Ascending aorta (tissue), 2 donors: ENCODE data around the gene RFLNA. TPM values are rescaled to one million over a fixed set of nuclear protein-coding genes. Genes with fewer than 3 reads are reported as not detected.

ENCODE experiments used
- DNase-seq, 2 donors: peaks; one replicate each; pipeline ENCODE4 v3.0.0-alpha.2; 2019; ENCODE audit warnings: low spot score in 2 of 2
- H3K27ac ChIP-seq, 2 donors: fragments of 200-600 bp; sonication (generic); one replicate each; pipeline ENCODE4 v1.5.1; 2016 to 2017; ENCODE audit warnings: mild to moderate bottlenecking in 1 of 2
- H3K27me3 ChIP-seq: fragments of 200-600 bp; sonication (generic); one replicate; pipeline ENCODE4 v1.5.1; 2017
- H3K36me3 ChIP-seq, 2 donors: fragments of 200-600 bp; sonication (generic); one replicate each; pipeline ENCODE4 v1.5.1; 2016
- H3K4me1 ChIP-seq, 2 donors: fragments of 200-600 bp; sonication (generic); one replicate each; pipeline ENCODE4 v1.5.1; 2016 to 2017; ENCODE audit warnings: mild to moderate bottlenecking in 1 of 2
- H3K4me3 ChIP-seq, 2 donors: fragments of 200-600 bp; sonication (generic); one replicate each; pipeline ENCODE4 v1.5.1; 2016 to 2017; ENCODE audit warnings: mild to moderate bottlenecking in 1 of 2
- H3K9me3 ChIP-seq, 2 donors: fragments of 200-600 bp; sonication (generic); one replicate each; pipeline ENCODE4 v1.5.1; 2016
- CTCF ChIP-seq, 3 experiments: fragments of 200-600 bp in 2 of 3; fragments of 450-650 bp in 1 of 3; sonication (generic) in 2 of 3; IDR thresholded peaks; one replicate each; pipeline ENCODE4 v1.5.1; 2016 to 2019; ENCODE audit warnings: antibody characterized with exemption in 3 of 3, mild to moderate bottlenecking in 1 of 3, moderate library complexity in 1 of 3
- intact Hi-C: fragments of 100-400 bp; cut with DNase I; formaldehyde crosslinking; loops from one replicate; pipeline ENCODE4 v1.15.1; 2023
- total RNA-seq: library from RNA; depleted of rRNA; stranded (reverse); fragments of >200 nt; gene quantifications from one replicate; pipeline ENCODE4 v1.1.0, GENCODE V29; 2016

Gene RFLNA
- total RNA-seq, 1 donor from 2014 or later = not detected

- H3K4me3 ChIP-seq = no peak overlapping the region
- intact Hi-C loops = no loop called here
- no peak for TF ChIP-seq CTCF (IDR thresholded peaks at IDR 0.05)
- no peaks in the 10 kb centered on the region for H3K9me3 ChIP-seq
- no peak for DNase-seq
- no peaks in the 10 kb centered on the region for H3K36me3 ChIP-seq
- no peaks in the 10 kb centered on the region for H3K4me1 ChIP-seq
- no peak overlapping the region for H3K27ac ChIP-seq
- no peaks in the 10 kb centered on the region for H3K27me3 ChIP-seq
These were observed 14.9 kb downstream of the RFLNA start for GRCh38 chr12:124309744-124310143.

- H3K9me3 ChIP-seq = no peaks in the 10 kb centered on the region
- no peaks in the 10 kb centered on the region for H3K36me3 ChIP-seq
- no peaks in the 10 kb centered on the region for H3K4me1 ChIP-seq
- no peak for TF ChIP-seq CTCF (IDR thresholded peaks at IDR 0.05)
- intact Hi-C loops = no loop called here
- DNase-seq = no peak
- H3K4me3 ChIP-seq = no peak overlapping the region
- H3K27me3 ChIP-seq = no peaks in the 10 kb centered on the region
- H3K27ac ChIP-seq = no peak overlapping the region
These were observed 15.3 kb downstream of the RFLNA start for GRCh38 chr12:124310178-124310577.

- no peaks in the 10 kb centered on the region for H3K9me3 ChIP-seq
- no peaks in the 10 kb centered on the region for H3K36me3 ChIP-seq
- H3K4me3 ChIP-seq = no peak overlapping the region
- DNase-seq = no peak
- intact Hi-C loops = no loop called here
- no peak for TF ChIP-seq CTCF (IDR thresholded peaks at IDR 0.05)
- H3K4me1 ChIP-seq = no peaks in the 10 kb centered on the region
- H3K27me3 ChIP-seq = no peaks in the 10 kb centered on the region
- no peak overlapping the region for H3K27ac ChIP-seq
These were observed 15.9 kb downstream of the RFLNA start for GRCh38 chr12:124310785-124311184.

- no peak for TF ChIP-seq CTCF (IDR thresholded peaks at IDR 0.05)
- DNase-seq = no peak
- Histone ChIP-seq H3K9me3 (no peaks in the 10 kb centered on the region), H3K4me1 (no peaks in the 10 kb centered on the region), H3K27me3 (no peaks in the 10 kb centered on the region), H3K27ac (no peak overlapping the region), H3K4me3 (no peak overlapping the region), H3K36me3 (no peaks in the 10 kb centered on the region)
- intact Hi-C loops = no loop called here
These were observed 16.6 kb downstream of the RFLNA start for GRCh38 chr12:124311292-124312109.

- Histone ChIP-seq H3K27ac (no peak overlapping the region), H3K27me3 (no peaks in the 10 kb centered on the region), H3K4me3 (no peak overlapping the region), H3K9me3 (no peaks in the 10 kb centered on the region), H3K4me1 (no peaks in the 10 kb centered on the region), H3K36me3 (no peaks in the 10 kb centered on the region)
- TF ChIP-seq CTCF (IDR thresholded peaks at IDR 0.05) = no peak
- no peak for DNase-seq
- intact Hi-C loops = no loop called here
These were observed 17.7 kb downstream of the RFLNA start for GRCh38 chr12:124312601-124313000.
